Measurements from ENCODE around the gene NLRP6.
"Not testable (repeated sequence)": the region's sequence is repeated elsewhere in the genome, so short reads cannot be mapped to it uniquely, and the experiment has no call there.

Gene NLRP6

DNA sequence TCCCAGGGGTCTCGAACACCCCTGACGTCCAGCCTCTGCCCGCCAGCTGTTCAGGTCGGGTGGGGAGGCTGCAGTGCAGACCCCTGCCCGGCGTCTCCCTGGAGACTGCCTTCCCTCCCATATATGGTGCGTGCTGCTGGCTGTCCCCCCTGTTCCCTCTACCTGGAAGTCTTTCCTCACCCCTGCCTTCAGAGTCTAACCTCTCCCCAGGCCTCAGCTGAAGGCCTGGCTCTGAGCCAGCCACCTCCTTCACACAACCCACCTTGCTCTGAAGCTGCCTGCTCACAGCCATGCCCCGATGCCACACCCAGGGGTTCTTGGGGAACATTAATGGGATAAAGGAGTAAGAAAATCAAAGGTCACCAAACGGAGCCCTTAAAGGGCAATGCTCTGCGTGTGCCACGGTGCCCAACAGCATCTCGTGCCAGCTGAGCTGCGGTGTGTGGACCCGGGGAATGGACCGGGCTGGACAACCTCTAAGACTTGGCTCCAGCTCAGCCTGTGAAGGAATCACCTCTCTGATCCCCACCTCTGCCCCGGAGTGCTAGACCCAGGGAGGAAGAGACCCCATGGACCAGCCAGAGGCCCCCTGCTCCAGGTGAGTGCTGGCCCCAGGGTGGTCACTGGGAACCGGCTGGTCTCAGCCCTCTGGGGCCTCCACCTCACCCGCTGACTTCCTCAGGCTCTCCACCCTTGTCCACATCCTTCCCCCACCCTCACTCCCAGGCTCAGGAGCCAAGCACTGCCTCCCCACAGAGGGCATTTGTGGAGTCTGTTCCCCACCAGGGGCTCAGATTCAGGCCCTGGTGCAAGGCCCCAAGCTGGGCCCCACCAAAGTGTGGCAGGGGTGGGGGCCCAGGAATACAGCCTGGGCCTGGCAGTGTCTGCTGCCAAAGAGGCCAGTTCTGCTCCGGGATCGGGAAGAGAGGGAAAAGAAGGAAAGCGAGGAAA, at the start of gene NLRP6:
NLRP6 (plus strand) TSS at position 407 of the 951 bp plus-strand sequence; CDS start at position 570, 163 bp downstream.
- no peak for DNase-seq (ENCODE audit: low read depth in 2 of 2)

DNA sequence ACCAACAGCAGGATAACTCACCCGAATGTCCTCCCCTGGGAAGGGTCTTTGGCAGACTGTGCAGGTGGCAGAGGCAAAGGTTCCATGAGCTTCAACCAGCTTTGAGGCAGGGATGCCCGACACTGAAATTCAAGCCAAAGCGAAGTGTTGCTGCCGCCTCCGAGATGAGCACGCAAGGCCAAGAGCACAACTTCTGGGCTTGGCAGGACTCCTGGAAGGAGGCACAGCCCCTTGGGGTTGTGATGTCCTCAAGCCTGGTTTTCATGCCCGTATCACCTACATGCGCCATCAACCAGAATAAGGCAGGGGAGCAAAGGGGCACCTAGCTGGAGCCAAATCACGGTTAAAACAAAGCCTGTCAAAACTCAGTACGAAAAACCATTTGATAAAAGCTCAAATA, 47.8 kb upstream of the NLRP6 start:
- DNase-seq (ENCODE audit: low read depth in 2 of 2), result no peak

DNA sequence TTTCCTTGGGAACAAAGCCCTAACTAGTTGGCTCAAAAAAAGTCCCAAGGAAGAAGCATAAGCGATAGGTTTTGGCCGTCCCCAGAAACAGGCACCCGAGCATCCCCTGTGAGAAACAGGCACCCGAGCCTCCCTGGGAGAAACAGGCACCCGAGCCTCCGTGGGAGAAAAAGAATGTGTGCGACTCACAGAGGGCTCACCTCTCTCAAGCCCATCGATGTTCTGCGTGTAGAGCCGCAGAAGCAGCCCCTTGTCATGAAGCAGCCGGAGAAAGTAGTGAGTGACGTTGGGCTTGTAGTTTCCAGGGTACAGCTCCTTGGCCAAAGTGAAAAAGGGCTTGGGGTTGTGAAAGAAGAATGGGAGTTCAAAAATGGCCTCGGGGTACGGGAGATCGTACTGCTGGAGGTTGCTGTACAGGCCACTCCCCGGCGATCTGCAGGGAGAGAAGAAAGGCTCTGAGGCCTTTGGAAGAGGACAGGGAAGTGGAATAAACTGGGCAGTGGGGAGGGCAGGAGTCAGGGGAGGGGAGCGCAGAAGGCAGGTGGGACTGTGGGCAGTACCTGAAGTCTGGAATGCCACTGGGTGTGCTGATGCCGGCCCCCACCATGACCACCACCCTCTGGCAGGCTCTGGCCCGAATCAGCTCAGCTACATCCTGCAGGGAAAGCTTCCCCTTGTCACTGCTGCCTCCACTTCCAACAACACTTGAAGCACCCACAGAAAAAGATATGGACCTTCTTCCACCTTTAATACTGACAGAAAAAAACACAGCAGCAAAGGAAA, 45.2 kb upstream of the NLRP6 start:
- no peak for DNase-seq (ENCODE audit: low read depth in 2 of 2)

DNA sequence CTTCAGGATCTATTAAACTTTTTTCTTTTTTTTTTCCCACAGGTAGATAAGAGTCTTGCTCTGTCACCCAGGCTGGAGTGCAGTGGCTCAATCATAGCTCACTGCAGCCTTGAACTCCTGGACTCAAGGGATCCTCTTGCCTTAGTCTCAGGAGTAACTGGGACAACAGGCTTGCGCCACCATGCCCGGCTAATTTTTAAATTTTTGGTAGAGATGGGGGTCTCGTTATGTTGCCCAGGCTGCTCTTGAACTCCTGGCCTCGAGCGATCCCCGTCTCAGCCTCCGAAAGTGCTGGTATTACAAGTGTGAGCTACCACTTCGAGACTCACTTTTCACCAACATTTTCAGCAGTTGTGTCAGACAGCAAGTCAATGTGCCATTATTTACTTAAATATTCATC, 43.0 kb upstream of the NLRP6 start:
- no peak for DNase-seq (ENCODE audit: low read depth in 2 of 2)

DNA sequence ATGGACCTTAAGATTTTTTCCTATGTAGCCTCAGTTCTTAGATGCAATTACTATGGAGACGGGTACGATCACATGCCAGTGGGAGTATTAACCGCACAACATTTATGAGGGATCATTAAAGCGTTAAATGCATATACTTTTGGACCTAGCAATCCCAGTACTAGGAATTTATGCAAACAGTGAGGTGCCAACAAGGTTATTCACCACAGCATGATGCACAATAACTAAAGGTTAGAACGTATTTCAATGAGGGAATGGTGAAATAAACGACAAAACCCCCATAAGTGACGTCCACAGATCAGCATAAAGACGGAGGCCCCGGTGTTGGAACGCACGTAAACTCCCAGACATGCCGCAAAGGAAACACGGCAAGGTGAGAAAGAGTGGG, 42.6 kb upstream of the NLRP6 start:
- DNase-seq (ENCODE audit: low read depth in 2 of 2), result peak; percentile 60 to 61

DNA sequence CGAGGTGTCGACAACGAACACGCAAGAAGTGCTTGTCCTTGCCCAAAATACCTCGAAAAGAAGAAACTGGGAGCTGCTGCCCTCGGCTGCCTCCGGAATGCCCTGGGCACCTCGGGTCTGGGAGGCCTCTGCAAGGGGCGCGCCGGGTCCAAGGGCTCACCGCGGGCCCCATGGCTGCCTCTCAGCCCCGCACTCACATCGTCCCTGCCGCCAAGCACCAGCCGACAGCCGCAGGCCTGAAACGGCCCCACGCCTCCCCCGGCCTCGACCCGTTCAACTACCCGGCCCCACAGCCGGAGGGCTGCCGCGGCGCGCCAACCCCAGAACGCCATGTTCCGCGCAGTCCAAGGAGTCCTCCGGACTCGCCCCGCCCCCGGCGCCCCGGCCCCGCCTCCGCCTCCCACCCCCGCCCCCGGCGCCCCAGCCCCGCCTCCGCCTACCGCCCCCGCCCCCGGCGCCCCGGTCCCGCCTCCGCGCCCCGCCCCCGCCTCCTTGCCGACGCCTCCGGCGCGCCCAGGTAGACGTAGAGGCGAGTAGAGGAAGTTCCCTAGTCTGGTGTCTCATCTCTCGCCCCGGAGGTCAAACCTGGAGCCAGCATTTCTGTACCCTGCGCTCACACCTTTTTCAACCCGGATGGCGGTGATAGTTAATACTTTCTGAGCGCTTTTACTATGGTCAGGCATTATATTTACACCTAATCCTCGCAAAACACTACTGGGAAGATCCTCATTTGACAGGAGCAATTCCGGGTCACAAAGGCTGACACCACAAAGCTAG, 42.0 kb upstream of the NLRP6 start, which contains the start of gene SIRT3:
SIRT3 (minus strand) TSS at position 346 of the 777 bp plus-strand sequence; CDS start at position 332, 14 bp downstream.
- DNase-seq (ENCODE audit: low read depth in 2 of 2), result peak; percentile 59 to 72

DNA sequence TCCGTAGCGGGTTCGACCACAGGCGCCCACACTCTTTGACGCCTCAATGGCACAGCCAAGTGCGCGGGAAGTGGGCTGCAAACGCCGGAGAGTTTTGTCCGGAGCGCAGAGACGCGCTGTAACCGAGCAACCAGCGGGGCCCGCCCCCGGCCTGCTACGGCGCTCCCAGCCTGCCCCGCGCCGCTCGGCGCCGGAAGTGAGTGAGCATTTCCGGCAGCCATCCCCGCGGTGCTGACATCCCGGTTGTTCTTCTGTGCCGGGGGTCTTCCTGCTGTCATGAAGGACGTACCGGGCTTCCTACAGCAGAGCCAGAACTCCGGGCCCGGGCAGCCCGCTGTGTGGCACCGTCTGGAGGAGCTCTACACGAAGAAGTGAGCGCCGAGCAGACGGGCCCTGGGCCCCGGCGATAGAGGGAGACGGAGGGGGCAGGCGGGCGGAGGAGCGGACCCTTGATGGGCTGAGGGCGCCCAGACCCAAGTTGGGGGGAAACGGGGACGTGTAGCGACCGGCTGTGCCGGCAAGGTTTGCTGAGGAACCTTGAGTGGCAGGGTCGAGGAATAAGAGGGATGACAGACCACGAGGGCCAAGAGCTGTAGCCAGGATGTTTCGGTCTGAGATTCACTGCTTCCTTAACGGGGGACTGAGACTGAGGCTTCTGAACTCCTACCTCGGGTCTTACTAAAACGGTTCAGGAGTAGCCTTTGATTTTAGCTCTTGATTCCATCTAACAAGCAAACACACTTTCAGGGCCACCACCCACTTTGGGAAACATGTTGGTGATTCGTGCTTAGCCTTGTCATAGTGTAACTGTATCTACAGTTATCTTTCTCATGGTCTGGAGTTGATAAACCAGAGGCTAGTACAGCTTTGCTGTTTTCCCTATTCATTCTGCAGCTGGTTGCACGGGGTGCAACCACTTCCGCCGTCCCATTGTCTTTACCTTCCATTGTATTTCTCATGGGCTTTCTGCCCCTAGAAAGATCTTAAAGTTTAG, 41.1 kb upstream of the NLRP6 start, which contains the start of gene PSMD13:
PSMD13 (plus strand) TSS at position 203 of the 994 bp plus-strand sequence; CDS start at position 277, 74 bp downstream.
- DNase-seq (ENCODE audit: low read depth in 2 of 2), result peak; percentile 80 to 85

DNA sequence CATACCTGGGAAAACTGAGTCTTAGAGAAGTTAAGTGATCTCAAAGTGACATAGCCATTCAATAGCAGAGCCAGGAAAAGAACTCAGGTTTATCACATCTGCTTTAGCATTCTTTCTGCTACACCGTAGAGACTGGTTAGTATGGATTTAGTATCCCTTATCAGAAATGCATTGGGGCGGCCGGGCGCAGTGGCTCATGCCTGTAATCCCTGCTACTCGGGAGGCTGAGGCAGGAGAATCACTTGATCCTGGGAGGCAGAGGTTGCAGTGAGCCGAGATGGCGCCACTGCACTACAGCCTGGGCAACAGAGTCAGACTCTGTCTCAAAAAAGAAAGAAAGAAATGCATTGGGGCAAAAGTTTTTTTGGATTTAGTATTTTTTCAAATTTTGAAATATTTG, 39.9 kb upstream of the NLRP6 start:
- not testable (repeated sequence) for DNase-seq (ENCODE audit: low read depth in 2 of 2)

DNA sequence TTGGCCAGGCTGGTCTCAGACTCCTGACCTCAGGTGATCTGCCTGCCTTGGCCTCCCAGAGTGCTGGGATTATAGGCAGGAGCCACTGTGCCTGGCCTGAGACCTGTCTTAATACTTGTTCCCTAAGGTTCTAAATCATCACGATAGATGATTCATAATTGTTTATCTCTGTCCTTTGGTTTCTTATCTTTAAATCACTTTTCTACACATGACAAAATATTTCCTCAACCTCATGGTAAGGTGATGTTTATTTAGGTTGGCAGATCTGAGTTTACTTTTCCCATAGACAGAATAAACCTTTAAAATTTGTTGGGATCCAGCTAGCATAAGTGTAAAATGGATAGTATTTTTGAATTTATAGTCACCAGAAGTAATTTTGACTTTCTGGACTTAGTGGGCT, 37.9 kb upstream of the NLRP6 start:
- DNase-seq (ENCODE audit: low read depth in 2 of 2), result no peak

DNA sequence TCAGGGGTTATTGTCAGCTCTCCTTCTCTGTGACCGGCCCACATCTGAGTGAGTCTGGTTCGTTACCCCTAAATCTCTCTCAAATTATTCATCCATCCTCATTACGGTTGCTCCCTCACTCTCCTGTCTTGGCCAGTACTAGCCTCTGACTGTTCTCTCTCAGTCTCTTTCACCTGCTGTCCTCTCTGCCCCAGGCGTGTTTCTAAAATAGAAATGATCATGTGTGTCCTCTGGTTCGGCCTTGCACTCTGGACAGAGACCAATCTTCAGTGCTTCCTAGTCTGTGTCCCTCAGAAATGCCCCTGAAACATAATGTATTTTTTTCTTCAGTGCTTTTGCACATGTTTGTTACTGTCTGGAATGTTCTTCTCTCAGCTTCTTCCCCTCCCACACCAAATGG, 36.6 kb upstream of the NLRP6 start:
- DNase-seq (ENCODE audit: low read depth in 2 of 2), result no peak

DNA sequence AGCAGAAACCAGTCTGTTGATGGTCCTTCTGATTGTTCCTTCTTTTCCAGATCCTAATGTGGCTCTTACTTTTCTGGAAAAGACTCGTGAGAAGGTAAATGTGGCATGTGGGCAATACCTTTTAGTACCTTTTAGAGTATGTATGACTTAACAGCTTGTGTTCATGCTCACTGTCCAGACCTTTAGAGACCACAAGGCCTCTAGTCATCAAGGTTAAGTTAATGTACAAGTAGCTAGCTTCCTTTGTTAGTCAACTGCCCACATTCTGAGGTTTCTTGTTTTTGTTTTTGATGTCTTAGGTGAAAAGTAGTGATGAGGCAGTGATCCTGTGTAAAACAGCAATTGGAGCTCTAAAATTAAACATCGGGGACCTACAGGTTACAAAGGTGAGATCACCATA, 33.8 kb upstream of the NLRP6 start:
- DNase-seq (ENCODE audit: low read depth in 2 of 2), result no peak

DNA sequence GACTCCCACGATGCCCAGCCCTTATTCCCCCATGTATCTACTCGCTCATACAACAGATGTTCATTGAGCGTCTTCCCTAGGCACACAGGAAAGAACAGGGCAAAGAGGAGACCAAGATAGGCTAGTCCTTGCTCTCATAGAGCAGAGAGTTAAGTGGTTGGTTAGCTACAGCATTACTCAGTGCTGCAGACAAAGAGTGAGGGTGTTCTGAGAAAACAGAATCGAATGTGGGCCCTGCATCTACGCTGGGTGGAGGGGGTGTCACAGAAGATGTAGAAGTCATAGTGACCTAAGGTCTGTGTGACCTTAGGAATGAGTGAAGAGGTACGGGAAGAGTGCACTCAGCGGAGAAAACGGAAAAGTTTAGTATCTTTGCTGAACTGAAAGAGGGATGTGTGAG, 29.1 kb upstream of the NLRP6 start:
- DNase-seq (ENCODE audit: low read depth in 2 of 2), result no peak

DNA sequence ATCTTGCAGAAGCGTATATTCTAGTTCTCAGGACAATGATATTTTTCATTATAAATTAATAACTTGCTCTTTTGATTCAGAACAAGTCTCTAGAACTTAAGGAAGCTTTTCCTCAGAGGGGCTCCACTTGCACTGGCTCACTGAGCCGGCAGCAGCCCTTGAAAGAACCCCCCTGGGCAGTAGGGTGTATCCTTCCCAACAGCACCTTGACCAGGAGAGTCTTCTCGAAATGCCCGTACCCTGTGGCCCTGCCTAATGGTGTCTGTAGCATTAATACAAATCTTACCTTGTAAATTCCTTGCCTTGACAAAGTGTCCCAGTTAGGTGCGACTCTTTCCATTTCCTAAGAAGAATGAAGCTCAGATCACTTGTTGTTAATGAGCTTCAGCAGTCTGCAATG, 27.9 kb upstream of the NLRP6 start:
- no peak for DNase-seq (ENCODE audit: low read depth in 2 of 2)

DNA sequence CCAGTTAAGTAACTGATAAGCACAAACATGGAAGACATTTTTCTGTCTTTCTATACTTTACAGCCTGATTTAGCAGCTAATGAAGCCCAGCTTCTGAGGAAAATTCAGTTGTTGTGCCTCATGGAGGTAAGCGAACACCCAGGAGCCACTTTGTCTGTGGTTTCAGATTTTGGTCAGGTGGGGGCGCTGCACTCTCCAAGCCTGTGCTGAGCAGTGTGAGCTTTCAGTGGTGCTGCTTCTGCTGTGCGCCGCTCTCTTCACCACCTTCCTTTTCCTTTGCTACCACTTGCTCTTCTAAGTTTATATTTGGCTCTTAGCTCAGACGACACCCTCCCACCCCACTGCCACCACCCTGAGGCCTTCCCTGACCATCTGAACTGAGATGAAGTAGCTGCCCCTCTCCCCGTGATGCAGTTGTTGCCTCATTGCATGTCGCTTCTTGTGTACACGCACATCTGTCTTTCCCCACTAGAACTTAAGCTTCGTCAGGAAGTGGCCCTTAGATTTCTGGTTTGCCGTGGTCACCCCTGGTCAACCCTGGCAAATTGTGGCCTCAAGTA, 27.4 kb upstream of the NLRP6 start:
- peak; percentile 46 to 69 for DNase-seq (ENCODE audit: low read depth in 2 of 2)

DNA sequence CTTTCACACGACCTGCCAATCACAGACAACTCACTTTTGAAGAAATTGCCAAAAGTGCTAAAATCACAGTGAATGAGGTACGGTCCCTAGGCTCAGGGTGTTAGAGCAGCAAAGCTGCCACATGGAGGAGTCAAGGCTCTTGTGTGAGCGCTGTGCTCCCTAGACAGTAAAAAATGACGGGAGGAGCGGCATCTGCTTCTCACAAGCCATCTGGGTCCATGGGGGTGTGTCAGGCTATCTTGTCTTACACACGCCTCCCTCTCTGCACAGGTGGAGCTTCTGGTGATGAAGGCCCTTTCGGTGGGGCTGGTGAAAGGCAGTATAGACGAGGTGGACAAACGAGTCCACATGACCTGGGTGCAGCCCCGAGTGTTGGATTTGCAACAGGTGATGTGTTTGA, 26.7 kb upstream of the NLRP6 start:
- no peak for DNase-seq (ENCODE audit: low read depth in 2 of 2)

DNA sequence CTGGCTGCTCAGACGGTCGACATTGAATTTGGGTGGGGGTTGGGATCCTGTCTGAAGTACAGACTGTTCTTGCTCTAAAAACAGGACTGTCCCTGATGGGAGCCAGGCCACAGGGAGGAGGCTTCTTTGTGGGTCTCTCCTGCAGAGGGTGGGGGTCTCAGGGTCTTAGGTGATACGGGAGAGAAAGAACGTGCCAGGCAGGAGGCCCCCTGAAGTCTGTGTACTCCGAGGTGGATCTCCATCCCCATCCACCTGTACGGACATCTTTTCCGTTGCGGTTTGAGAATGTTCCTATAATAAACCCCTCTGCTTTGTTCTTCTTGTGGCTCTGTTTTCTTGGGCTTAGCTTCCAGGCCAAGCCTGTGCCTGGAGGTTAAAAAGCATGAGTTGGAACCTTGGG, 25.5 kb upstream of the NLRP6 start:
- DNase-seq (ENCODE audit: low read depth in 2 of 2), result no peak

DNA sequence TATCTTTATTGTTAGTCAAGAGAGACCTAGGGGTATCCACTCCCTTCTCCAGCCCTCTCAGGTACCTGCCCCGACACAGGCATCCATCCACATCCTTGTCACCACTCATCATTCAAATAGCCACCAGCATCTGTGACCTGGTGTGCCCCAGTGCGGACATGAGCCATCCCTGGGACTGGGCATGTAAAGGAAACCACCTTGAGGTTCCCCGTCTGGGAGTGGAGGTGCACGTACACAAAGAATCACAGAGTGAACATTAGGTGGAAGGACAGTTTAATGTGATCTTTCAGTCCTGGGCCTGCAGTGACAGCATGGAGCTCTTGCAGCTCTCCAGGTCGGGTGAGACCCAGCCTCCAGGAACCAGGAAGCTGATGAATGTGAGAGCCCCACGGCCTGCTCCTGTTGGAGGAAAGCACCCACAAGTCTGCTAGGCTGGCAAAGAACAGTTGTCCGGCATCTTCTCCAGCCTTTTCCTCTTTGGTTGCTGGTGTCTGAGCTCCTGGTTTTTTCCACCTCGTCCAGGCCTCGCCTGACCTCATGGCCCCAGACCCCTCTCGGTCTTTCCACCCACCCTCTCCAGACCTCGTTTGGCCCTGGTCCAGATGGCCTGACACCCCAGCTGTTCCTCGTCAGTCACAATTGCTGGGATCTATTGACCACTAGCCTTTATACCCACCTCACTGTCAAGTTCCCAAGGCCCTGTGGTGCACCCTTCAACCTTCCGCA, 24.9 kb upstream of the NLRP6 start:
- no peak for DNase-seq (ENCODE audit: low read depth in 2 of 2)

DNA sequence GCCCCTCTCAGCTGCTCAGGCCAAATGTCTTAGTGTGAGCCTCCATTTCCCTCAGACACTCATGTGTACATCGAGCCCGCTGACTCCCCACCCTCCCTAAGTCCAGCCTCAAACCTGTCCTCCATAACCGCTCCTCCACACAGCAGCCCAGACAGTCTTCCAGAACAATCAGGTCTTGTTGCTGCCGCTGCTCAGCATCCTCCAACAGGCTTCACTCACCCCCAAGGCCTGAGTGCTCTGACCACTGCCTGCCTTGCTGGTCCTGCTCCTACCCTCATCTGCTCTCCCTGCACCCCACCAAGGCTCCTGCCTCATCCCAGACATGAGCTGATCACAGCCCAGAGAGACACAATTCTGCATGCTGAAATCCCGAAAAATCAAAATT, 24.3 kb upstream of the NLRP6 start:
- DNase-seq (ENCODE audit: low read depth in 2 of 2), result no peak

DNA sequence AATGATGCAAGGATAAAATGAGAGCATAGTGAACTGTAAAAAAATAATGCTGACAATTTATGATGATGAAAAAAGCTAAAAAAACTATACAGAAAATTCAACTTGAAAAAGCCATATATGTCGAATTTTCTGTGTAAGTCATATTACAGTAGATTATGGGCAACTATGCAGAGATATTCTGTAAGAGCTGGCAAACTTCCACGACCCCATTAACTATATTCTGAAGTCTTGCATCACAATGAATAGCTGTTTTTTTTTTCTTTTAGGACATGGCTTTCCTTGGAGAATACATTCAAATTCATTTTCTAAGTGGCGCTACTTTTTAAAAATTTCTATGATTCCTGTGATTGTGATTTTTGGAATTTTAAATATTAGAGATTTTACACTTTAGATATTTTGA, 23.0 kb upstream of the NLRP6 start:
- no peak for DNase-seq (ENCODE audit: low read depth in 2 of 2)

DNA sequence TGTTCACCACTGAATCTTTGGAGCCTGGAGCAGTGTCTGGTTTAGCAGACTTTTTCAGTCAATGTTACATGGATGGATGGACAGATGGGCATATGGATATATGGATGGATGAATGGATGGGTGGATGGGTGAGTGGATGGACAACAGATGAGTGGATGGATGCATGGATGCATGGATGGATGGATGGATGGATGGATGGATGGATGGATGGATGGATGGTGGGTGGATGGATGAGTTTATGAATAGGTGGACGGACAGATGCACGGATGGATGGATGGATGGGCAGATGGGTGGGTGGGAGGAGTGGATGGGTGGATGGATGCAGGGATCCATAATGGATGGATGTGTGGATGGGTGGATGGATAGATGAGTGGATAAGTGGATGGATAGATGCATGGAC, 22.4 kb upstream of the NLRP6 start:
- no peak for DNase-seq (ENCODE audit: low read depth in 2 of 2)
